GM10248 (cell line): ENCODE results near the gene SINHCAF.

Source experiments
- CTCF ChIA-PET: fragments of 300-600 bp; sonication (Branson Sonifier 250); formaldehyde crosslinking; extraction: SDS; loops from one replicate; lab custom pipeline; 2021; ENCODE audit warnings: antibody characterized with exemption; lab: Yijun Ruan, JAX
- POLR2A ChIA-PET: fragments of 350-650 bp; sonication (Branson Sonifier 250); formaldehyde crosslinking; extraction: SDS; loops from one replicate; lab custom pipeline; 2020; ENCODE audit warnings: antibody characterized with exemption; lab: Yijun Ruan, JAX
- DNase-seq: peaks from one replicate; pipeline ENCODE4 v3.0.0; 2012; ENCODE audit errors: extremely low spot score
- CTCF ChIP-seq: IDR thresholded peaks from 2 replicates; pipeline ENCODE4 v1.5.1; 2012; ENCODE audit warnings: mild to moderate bottlenecking, low read depth; ENCODE audit errors: extremely low read depth, missing control alignments, control extremely low read depth

SINHCAF gene

DNA sequence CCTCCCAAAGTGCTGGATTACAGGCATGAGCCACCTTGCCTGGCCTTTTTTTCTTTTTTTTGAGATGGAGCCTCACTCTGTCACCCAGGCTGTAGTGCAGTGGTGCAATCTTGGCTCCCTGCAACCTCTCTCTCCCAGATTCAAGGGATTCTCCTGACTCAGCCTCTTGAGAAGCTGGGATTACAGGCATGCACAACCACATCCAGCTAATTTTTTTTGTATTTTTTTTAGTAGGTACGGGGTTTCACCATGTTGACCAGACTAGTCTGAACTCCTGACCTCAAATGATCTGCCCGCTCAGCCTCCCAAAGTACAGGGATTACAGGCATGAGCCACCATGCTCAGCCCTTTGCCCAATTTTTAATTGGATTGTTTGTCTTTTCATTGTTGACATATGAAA is 58.0 kb downstream of the SINHCAF start:
- CTCF ChIA-PET: interaction anchor here (1.2 to 3.5 kb wide), 3 partner anchors 10 to 27 kb away, joined by 3 to 15 read pairs (median 3); no protein-coding TSS in a partner anchor
- DNase-seq: no peak
- no peak for TF ChIP-seq CTCF
- POLR2A ChIA-PET: no interaction called here

DNA sequence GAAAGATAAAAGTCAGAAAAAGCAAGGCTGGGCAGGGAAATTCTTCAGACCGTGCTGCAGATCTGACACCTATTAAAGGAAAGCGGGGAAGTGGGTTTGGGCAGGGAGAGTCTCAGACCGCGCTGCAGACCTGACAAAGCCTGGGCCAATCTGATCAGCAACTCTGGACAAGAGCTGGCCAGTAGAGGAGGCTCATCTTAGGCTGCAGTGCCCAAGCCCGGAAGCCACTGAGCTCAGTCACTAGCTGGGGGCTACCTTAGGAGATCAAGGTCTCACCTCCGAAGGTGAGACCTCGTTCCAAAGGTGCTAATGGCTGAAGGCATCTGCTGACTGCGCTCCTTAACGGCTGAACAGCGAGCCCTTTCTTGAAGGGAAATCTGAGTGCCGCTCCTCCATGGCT is 60.2 kb downstream of the SINHCAF start:
- DNase-seq: no peak
- ChIA-PET POLR2A (no interaction called here), CTCF (interaction anchor here (1.1 to 2.3 kb wide), 4 partner anchors 9 to 91 kb away, joined by 3 to 7 read pairs (median 4); no protein-coding TSS in a partner anchor)
- no peak for TF ChIP-seq CTCF

- TF ChIP-seq CTCF: no peak
- ChIA-PET POLR2A (no interaction called here), CTCF (interaction anchor here (4.2 kb wide), 1 partner anchor 8 kb away, joined by 46 read pairs; no protein-coding TSS in a partner anchor)
- DNase-seq: no peak
These were observed 62.3 kb downstream of the SINHCAF start for GRCh38 chr12:31263661-31264060.

- CTCF ChIA-PET: interaction anchor here (2.0 to 4.2 kb wide), 3 partner anchors 10 to 23 kb away, joined by 10 to 46 read pairs (median 10); no protein-coding TSS in a partner anchor
- TF ChIP-seq CTCF: no peak
- DNase-seq: no peak
- POLR2A ChIA-PET: no interaction called here
These were observed 64.2 kb downstream of the SINHCAF start for GRCh38 chr12:31261744-31262143.

DNA sequence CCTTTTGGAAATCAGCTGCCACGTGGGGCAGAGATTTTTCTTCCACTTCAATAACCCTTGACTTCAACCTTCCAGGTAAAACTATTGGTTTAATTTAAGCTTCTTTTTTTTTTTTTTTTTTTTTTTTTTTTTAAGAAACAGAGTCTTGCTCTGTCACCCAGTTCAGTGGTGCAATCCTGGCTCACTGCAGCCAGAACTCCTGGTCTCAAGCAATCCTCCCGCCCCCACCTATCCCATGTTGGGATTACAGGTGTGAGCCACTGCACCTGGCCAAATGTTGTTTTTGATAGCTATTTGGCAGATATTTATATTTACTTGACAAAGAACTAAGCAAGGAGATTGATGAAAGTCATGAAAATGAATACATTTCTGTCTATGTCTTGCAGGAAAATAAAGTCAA is 65.1 kb downstream of the SINHCAF start:
- DNase-seq: no peak
- CTCF ChIA-PET: interaction anchor here (2.0 to 4.2 kb wide), 3 partner anchors 10 to 22 kb away, joined by 10 to 46 read pairs (median 10); no protein-coding TSS in a partner anchor
- POLR2A ChIA-PET: no interaction called here
- TF ChIP-seq CTCF: no peak

GRCh38 chr12:31259136-31259886 is 66.6 kb downstream of the SINHCAF start:
- TF ChIP-seq CTCF: no peak
- POLR2A ChIA-PET: no interaction called here
- CTCF ChIA-PET: interaction anchor here (1.2 to 7.3 kb wide), 3 partner anchors 10 to 21 kb away, joined by 4 to 75 read pairs (median 10); no protein-coding TSS in a partner anchor
- DNase-seq: no peak
